NCI-H2029 treated with DMSO at 0.1 percent for 48 hours (cell line): ENCODE measurements around the gene AP5B1.

Source experiments
- DNase-seq: peaks from one replicate; lab custom pipeline; 2025; lab: John Stamatoyannopoulos, UW

The AP5B1 gene

GRCh38 chr11:65780770-65781151 is at the start of gene AP5B1:
AP5B1 (minus strand) TSS chr11:65780976; CDS start chr11:65780591, 385 bp downstream.
- DNase-seq: no peak

DNA sequence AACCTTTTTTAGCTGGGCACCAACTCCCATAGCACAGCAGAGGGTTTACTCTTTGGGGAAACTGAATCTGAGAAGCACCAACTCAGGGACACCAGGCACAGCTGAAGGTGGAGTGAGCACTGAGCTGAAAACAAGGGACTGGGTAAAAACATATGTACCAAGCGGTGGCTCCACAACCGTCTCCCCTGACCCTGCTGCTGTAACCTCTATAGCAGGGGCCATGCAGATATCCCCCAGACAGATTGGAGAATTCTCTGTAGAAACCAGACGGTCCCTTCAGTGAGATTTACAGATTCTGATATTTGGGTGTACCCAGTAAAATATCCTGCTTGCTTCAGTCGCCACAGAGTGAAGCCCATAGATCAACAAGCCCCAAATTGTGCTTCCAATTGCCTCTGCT is 48.7 kb upstream of the AP5B1 start:
- no peak for DNase-seq

DNA sequence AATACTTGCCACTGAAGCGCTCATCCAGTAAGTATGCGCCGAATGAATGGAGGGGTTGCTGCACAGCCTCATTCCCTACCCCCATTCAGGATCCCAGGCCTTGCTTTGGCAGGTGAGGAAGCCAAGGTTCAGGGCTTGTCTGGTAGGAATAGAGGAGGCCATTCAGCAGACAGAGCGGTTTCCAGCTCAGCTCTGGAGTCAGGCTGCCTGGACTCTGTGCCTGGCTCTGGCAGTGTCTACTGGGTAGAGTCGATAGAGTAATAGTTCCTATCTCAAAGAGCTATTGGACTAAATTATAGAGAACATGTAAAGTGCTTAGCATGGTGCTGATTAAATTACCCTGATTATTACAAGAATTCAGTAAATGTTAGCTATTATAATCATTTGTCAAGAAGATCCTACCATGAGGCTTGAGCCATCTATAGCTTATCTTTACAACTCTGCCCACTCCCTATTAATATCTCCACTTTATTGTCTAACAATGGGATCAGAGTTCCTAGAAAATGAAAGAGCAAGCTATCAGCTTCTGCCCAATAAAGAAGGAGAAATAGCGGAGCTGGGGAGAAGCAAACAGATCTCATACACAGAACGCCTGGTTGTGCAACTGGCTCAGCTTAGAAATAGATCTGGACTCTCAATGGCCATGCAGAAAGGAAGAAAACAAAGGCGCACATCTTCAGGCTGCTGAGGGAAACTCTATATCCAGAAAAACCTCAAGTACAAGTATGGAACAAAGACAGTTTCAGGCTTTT is 46.4 kb upstream of the AP5B1 start:
- DNase-seq: no peak

DNA sequence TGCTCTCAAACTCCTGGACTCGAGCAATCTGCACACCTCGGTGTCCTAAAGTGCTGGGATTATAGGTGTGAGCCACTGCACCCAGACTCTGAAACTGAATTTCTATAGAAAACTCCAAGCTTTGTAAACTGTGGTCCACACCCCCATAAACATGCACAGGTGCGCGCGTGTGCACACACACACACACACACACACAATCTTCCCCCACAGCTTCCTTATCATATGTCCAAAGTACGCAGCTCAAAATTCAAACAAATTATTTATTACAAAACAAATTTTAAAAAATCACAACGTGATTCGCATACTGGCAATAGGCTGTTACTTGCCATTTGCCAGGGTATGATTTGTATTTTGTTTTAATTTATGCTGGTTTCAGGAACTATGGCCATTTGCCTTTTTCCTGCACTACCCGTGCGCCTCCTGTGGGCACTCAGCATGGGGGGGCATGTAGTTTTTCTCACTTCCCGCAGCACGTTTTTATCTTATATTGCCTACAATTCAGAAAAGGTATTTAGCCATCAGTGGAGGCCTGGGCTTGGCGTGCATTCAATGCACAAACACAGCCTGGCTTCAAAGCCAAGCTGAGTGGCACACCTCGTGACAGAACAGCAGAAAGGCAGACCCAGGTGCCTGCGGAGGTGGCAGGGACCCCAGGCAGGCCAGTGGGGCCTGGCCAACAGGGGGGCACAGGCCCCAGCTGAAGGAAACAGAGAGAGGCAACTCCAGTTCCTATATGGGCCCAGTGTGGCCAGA is 42.2 kb upstream of the AP5B1 start:
- DNase-seq: no peak

GRCh38 chr11:65821107-65821506 is 40.3 kb upstream of the AP5B1 start:
- no peak for DNase-seq

DNA sequence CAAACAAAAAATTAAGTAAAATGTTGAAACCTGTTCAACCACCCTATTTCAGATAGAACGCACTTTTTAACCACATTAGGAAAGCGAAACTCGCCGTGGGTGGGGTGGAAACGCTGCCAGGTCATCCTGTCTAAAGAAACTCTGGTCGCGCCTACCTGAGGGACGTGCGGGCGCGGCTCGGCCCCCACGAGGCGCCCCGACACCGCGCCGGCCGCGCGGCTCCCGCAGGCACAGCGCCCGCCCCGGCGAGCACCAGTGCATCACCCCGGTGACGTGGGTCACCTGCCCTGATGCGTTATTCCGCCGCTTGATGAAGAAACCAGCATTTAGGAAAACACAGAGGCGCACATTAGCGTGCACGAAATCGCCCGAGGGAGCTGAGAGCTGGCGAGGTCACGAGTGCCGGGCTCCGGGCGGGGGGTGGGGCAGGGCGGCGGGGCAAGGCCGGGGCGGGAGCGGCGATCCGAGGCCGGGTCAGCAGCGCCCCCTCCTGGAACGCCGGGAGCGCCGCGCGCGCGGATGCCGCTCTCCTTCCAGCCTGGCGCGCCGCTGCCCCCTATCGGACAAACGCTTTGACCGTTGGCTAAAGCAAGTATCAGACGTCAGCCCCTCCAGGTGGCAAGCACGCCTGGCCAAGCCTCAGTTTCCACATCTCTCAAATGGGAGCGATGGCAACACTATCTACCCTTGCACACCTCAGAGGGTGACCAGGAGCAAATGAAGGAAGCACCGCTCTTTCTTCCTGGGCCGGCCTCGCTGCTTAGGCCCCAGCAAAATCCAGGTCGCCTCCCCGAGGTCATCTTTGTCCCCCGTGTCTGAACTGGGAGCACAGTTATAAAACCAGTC is 37.3 kb upstream of the AP5B1 start:
- DNase-seq: peak; percentile 30

DNA sequence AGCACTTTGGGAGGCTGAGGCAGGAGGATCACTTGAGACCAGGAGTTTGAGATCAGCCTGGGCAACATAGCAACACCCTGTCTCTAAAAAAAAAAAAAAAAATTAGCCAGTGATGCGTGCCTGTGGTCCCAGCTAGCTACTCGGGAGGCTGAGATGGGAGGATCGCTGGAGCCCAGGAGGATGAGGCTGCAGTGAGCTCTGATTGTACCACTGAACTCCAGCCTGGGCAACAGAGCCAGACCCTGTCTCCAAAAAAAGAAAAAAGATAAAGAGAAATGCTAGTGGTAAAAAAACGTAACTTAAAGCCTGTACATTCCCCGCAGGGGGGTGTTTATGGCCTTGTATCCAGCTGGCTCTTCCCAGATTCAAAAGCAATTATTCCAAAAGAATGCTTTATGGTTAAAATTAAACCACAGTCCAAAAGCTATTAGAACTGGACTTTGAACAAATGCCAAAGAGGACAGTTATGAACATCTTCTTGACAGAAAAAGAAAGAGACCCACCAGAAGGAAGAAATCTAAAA is 36.6 kb upstream of the AP5B1 start:
- DNase-seq: no peak

- DNase-seq: no peak
These were observed 35.9 kb upstream of the AP5B1 start for GRCh38 chr11:65816696-65817095.

- no peak for DNase-seq
These were observed 34.3 kb upstream of the AP5B1 start for GRCh38 chr11:65814986-65815565.

DNA sequence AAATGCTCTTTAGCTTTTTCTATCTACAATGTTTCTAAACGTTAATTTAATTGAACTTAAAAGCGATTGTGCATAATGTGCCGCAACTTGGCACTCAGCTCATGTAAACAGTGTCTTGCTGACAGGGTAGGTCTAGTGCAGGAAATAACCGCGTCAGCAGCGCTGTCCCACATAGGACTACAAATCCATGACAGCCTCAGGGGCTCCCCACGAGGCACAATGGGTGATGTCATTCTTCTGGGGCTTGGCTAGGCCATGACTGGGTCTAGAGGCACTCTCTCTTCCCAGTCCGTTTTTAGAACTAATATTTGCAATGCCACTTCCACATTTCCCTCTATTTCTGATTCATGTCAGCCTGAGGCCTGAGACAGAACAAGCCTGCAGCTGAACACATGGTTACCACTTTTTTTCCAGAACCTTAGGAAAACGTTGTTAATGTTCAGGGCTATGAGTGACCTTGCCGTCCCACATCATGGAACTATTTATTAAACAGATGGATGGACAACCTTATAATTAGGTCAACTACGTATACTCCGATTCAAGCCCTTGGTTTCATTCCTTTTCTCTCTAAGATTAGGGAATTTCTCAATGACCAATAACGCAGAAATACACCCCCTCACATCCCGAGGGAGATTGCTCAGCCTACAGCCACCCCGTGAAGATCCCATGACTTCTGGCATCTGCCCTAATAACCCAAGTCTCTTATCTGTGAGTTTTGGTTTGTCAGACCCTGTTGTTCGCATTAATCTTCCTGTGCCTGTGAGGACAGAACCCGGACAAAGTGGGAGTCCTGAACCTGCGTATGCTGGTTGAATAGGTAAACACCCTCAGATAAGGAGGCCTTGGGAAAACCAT is 33.6 kb upstream of the AP5B1 start:
- DNase-seq: no peak

- no peak for DNase-seq
These were observed 31.1 kb upstream of the AP5B1 start for GRCh38 chr11:65811764-65812475.

DNA sequence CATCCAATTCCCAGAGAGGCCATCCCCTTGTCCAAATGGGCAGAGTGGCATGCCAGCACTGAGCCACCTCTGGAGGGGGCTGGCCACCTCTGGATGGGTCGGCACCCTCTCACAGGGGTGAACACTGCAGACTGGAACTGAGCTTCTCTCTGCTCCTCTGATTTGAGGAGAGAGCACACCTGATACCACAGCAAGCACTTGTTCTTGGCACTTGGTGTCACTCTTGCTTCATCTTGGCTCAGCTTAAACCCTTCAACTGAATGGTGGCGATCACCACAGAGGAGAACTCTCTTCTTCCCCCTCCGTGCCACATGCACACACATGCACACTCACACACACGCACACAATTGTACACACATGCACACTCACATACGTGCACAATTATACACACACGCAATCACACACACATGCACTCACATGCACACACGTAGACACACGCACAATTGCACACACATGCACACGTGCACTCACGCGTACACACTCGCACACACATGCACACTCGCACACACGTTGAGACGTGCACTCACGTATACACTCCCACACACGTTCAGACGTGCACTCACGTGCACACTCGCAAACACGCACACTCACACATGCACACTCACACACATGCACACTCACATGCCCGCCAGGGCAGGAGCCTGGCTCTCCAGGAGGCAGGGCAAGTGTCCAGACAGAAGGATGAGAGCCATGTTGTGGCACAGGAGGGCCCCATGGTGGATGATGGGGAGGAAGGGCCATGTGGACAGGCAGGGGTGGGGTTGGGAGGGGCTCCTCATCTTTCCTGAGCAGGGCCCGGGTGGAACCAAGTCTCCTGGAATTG is 29.5 kb upstream of the AP5B1 start:
- no peak for DNase-seq

GRCh38 chr11:65809496-65809895 is 28.7 kb upstream of the AP5B1 start:
- DNase-seq: no peak

GRCh38 chr11:65808744-65809341 is 28.1 kb upstream of the AP5B1 start:
- no peak for DNase-seq

GRCh38 chr11:65806979-65807378 is 26.2 kb upstream of the AP5B1 start:
- DNase-seq: no peak

DNA sequence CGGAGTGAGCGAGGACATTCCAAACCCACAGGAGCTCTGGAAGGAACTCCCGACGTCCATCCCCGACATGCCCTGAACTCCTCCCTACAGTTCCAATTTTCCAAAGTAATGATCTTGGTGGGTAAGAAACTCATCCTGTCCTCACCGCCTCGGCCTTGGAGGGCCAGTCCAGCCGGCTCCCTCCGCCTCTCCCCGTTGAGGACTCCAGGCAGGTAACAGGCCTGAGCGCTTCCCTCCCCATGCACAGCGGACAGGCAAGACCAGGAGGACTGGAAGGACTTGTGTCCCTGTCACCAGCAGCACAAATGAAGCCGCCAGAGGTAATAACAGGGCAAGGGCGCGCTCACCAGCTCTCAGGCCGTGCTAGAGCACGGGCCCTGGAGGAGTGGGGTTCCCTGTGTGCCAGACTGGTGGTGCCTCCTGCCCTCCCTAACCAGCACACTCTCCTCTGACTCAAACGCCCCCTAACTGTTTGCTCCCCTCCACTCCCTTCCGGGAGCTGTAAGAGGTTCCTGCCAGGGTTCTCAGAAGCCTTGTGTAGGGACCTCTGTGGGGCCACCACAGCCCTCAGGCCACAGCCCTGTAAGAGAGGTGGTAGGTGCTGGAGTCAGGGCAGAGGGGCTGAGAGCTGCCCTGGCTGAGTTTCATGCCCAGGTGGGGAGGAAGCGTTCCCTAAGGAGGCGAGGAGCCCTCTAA is 23.2 kb upstream of the AP5B1 start:
- DNase-seq: no peak

DNA sequence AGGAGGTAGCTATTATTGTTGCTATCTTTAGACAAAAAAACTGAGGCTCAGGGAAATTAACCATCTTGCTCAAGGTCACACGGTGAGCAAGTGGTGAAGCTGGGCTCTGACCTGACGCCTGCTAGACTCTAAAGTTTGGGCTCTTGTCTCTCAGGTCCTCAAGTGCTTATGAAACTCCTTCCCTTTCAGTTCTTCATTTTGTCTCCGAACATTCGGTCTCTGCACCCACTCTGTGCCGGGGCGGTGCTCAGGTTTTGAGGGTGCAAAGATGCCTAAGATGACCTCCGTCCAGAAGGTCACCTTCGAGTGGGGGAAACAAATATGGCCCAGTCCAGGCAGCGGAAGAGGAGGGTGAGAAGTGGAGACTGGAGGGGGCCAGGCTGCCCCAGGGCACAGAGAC is 22.1 kb upstream of the AP5B1 start:
- no peak for DNase-seq

DNA sequence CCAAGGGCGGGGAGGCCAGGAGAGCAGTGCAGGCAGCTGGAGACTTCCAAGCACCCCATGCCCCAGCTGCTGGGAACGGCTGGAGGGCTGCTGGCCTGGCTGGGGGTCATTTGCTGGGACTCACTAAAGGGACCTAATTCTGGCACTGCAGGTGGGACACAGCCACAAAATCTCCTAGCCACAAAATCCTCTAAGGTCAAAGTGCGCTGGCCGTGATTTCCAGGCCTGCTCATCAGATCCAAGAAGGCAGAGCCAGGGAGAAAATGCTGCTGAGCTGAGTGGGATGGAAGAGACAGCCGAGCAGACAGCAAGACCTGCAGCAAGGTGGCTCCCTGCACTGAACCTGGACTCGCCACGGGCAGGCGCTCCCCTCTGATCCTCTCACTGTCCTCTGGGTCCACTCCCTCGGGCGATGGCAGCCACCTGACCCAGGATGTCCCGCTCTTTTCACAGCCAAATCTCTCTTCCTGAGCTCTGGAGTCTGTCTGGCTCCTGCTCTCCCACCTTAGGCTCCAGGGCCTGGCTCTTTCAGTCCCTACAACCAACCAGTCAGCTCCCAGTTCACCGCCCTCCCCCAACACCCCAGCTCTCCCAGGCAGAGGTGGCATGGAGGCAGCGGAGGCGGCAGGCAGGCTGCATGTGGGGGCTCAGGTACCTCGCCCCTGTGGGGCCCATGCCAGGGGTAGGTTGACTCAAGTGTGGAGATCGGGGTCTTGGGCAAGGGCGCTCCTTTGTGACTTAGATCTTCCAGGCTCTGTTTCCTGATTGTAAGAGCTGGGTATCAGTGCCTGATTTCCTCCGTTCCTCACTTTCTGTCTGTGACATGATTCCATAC is 20.6 kb upstream of the AP5B1 start:
- DNase-seq: no peak
